Bronchial epithelial cell (primary cell): ENCODE data around the gene NFKBIA. TPM values are rescaled to one million over a fixed set of nuclear protein-coding genes. Genes with fewer than 3 reads are reported as not detected.
"Not testable (repeated sequence)": the region's sequence is repeated elsewhere in the genome, so short reads cannot be mapped to it uniquely, and the experiment has no call there.

Experiments used
- DNase-seq: peaks from one replicate; pipeline ENCODE4 v3.0.0-alpha.2; 2010; ENCODE audit warnings: low read depth
- FAIRE-seq: peaks from 2 replicates; lab custom pipeline; 2011; peaks lifted over from hg19 to GRCh38; lab: Jason Lieb, UNC
- H3K27me3 ChIP-seq: 2 replicates; pipeline ENCODE4 v1.5.1; 2011; ENCODE audit warnings: low read length; ENCODE audit not compliant: control insufficient read depth, insufficient read depth
- H3K36me3 ChIP-seq: 2 replicates; pipeline ENCODE4 v1.5.1; 2011; ENCODE audit warnings: low read length; ENCODE audit not compliant: control insufficient read depth, insufficient read depth
- H3K4me3 ChIP-seq: 2 replicates; pipeline ENCODE4 v1.5.1; 2011; ENCODE audit warnings: mild to moderate bottlenecking, low read depth, low read length, control low read depth
- CTCF ChIP-seq: IDR thresholded peaks from 2 replicates; pipeline ENCODE4 v1.5.1; 2011; ENCODE audit warnings: mild to moderate bottlenecking, moderate library complexity, low read length, control low read depth, inconsistent platforms; ENCODE audit not compliant: insufficient read depth, severe bottlenecking
- total RNA-seq: library from RNA; depleted of rRNA; stranded (reverse); fragments of >200 nt; gene quantifications from 2 replicates; pipeline ENCODE4 v1.2.1, GENCODE V29; 2014

Gene NFKBIA
- 60.6 and 73.7 TPM in 2 replicates for total RNA-seq

DNA sequence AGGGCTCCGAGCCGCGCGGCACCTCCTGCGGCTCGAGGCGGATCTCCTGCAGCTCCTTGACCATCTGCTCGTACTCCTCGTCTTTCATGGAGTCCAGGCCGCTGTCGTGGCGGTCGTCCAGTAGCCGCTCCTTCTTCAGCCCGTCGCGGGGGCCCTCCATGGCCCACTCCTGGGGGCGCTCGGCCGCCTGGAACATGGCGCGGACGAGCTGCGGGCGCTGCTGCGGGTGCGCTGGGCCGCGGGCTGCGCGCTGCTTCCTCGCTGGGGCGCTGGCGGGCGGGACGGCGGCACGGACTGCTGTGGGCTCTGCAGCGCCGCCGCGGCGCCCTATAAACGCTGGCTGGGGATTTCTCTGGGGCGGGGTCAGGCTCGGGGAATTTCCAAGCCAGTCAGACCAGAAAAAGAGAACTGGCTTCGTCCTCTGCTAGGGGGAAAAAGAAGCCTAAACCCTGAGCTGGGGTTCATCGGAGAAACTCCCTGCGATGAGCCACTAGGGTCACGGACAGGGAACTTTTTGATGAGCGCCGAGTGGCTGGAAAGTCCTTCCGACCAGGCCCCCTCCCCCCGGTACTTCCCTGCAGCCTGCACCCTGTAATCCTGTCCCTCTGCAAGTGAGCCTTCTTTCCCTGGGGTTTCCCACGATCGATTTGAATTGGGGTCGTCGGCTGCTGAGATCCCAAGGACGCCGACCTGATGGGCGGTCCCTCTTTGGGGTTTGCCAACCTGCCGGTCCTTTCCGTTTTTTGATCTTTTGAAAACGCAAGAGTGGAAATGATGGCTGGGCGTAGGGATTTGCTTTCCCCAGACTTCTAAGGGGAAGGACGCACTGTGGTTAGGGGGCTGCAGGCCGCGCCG is at the start of gene NFKBIA:
TSS of gene NFKBIA (minus strand) at position 301 of the 855 bp plus-strand sequence. CDS start at position 196, 105 bp downstream.
- Histone ChIP-seq H3K27me3 (no peaks in the 10 kb centered on the region), H3K36me3 (peaks cover 23% of the 10 kb centered on the region)
- DNase-seq: peak; percentile 85

DNA sequence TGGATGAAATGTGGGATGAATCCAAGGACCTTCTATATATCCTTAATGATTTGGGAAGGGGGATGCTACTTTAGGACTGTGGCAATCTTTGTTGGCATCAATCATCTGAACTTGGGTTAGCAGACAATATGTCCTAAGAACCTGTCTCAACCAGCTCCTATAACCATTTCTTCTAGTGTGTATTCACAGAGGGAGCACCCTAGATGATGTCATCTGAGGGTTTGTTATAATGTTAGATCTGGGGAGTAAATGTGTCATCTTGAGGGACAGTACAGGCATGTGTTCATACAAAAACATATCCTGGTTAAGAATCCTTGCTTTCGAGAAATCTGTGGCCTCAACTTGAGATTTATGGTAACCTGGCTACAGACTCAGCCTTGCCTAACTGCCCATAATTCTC is 41.9 kb upstream of the NFKBIA start:
- no peaks in the 10 kb centered on the region for H3K36me3 ChIP-seq
- no peak overlapping the region for H3K4me3 ChIP-seq
- DNase-seq (peak; percentile 15), FAIRE-seq (no peak)
- H3K27me3 ChIP-seq: no peaks in the 10 kb centered on the region
- no peak for TF ChIP-seq CTCF

More for the DNA sequence above, at the start of gene NFKBIA:
- TF ChIP-seq CTCF: peak; percentile 50
- peak within 1 kb of the TSS; percentile 94 for H3K4me3 ChIP-seq
- no peak for FAIRE-seq

GRCh38 chr14:35444104-35444503 is 39.6 kb upstream of the NFKBIA start:
- no peak for FAIRE-seq
- no peak for TF ChIP-seq CTCF

DNA sequence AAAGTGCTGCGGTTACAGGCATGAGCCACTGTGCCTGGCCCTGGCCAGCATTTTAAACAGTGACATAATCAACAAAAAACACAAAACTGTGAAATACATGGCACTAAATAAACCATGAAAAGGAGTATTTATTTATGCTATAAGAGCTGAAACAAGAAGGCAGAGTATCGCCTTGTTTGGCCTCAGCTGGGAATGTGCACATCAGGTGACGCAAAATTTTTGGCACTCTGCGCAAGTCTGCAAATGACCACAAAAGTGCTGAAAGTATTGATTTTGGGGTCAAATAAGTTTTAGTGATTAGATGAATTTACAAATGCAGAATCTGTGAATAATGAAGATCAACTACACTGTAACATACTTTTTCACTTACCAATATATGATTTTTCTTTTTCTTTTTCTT is 36.6 kb upstream of the NFKBIA start:
- DNase-seq (no peak), FAIRE-seq (no peak)
- Histone ChIP-seq H3K4me3 (no peak overlapping the region), H3K36me3 (no peaks in the 10 kb centered on the region), H3K27me3 (no peaks in the 10 kb centered on the region)
- no peak for TF ChIP-seq CTCF

More at GRCh38 chr14:35444104-35444503, 39.6 kb upstream of the NFKBIA start:
- H3K36me3 ChIP-seq: no peaks in the 10 kb centered on the region
- DNase-seq: no peak
- no peaks in the 10 kb centered on the region for H3K27me3 ChIP-seq
- no peak overlapping the region for H3K4me3 ChIP-seq

DNA sequence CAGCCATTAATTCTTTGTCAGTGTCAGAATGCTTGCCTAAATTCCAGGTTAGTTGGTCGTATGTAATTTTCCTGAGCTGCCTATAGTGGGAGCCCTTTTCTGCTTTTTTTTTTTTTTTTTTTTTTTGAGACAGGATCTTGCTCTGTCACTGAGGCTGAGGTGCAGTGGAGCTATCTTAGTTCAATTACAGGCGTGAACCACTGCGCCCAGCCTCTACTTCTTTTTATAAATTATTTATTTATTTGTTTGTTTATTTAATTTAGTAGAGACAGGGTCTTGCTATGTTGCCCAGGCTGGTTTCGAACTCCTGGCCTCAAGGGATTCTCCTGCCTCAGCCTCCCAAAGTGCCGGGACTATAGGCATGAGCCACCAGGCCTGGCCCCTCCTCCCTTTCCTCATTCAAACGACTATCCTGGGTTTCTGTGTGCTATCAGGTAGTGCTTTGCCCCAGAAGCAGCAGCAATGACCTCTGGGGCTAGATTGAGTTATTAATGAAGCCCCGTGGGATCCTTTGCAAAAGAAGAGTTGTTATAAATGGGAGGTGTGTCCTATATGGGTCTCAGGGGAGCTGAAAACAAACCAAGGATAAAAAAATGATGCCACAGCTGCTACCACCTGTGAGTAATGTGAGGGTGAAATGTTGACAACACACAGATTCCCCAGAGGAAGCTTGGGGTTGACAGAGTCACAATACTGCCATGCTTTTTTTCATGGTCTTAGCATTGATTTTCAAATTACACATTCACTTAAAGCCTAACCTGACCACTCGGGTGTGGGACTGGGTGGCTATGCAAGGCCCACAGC is 34.6 kb upstream of the NFKBIA start:
- peak; percentile 60 for TF ChIP-seq CTCF
- no peak overlapping the region for H3K4me3 ChIP-seq
- H3K27me3 ChIP-seq: no peaks in the 10 kb centered on the region
- DNase-seq (no peak), FAIRE-seq (no peak)
- no peaks in the 10 kb centered on the region for H3K36me3 ChIP-seq

GRCh38 chr14:35438492-35438891 is 33.9 kb upstream of the NFKBIA start:
- H3K36me3 ChIP-seq, H3K4me3 ChIP-seq, FAIRE-seq, DNase-seq, H3K27me3 ChIP-seq: not testable (repeated sequence)
